Panc1 (cell line): ENCODE results near the gene ST8SIA6. TPM values are rescaled to one million over a fixed set of nuclear protein-coding genes. Genes with fewer than 3 reads are reported as not detected.

Experiments used
- ATAC-seq: fragments of 200-7000 bp; cut with Tn5 transposase; 2 replicates; pipeline ENCODE4 v1.9.1; 2020; ENCODE audit warnings: mild to moderate bottlenecking, moderate library complexity
- BruUV-seq: library from RNA; stranded (reverse); fragments of 400-500 nt; replicated peaks from 2 replicates; lab custom pipeline; 2021; lab: Mats Ljungman, UMichigan
- CTCF ChIA-PET: fragments of 300-600 bp; sonication (Branson Sonifier 250); formaldehyde crosslinking; loops from one replicate; lab custom pipeline; 2022; ENCODE audit warnings: antibody characterized with exemption; lab: Charles Lee
- POLR2A ChIA-PET: fragments of 300-600 bp; sonication (Branson Sonifier 250); formaldehyde crosslinking; loops from one replicate; lab custom pipeline; 2022; ENCODE audit warnings: antibody characterized with exemption; lab: Charles Lee
- DNase-seq: peaks from one replicate; pipeline ENCODE4 v3.0.0-alpha.2; 2010; ENCODE audit warnings: low read depth, low spot score
- H3K27ac ChIP-seq: 2 replicates; pipeline ENCODE4 v1.5.1; 2011; ENCODE audit warnings: mild to moderate bottlenecking, low read length, inconsistent platforms
- H3K27me3 ChIP-seq: fragments of 200-500 bp; sonication (Bioruptor generic); 2 replicates; pipeline ENCODE4 v1.6.0; 2014; ENCODE audit warnings: low read length, inconsistent platforms; ENCODE audit not compliant: control insufficient read depth, insufficient read depth
- H3K36me3 ChIP-seq: fragments of 200-500 bp; sonication (Bioruptor generic); 2 replicates; pipeline ENCODE4 v1.5.1; 2014; ENCODE audit warnings: inconsistent platforms, mild to moderate bottlenecking, low read length, moderate library complexity; ENCODE audit not compliant: control insufficient read depth, insufficient read depth
- H3K4me1 ChIP-seq: 2 replicates; pipeline ENCODE4 v1.5.1; 2011; ENCODE audit warnings: inconsistent platforms, mild to moderate bottlenecking, low read length, moderate library complexity; ENCODE audit not compliant: control insufficient read depth, insufficient read depth
- H3K4me3 ChIP-seq, 2 experiments: 2 replicates each; pipeline ENCODE4 v1.5.1; 2011 to 2012; ENCODE audit warnings: low read depth in 2 of 2, low read length in 2 of 2, mild to moderate bottlenecking in 2 of 2, inconsistent platforms in 1 of 2, moderate library complexity in 1 of 2
- H3K9me3 ChIP-seq: fragments of 200-500 bp; sonication (Bioruptor generic); 2 replicates; pipeline ENCODE4 v1.5.1; 2014; ENCODE audit warnings: low read depth, mild to moderate bottlenecking, inconsistent platforms, low read length, moderate library complexity; ENCODE audit not compliant: control insufficient read depth, insufficient read depth
- CTCF ChIP-seq: fragments of 450-650 bp; IDR thresholded peaks from 2 replicates; pipeline ENCODE4 v1.5.1; 2017; ENCODE audit warnings: mild to moderate bottlenecking
- POLR2AphosphoS5 ChIP-seq: IDR thresholded peaks from 2 replicates; pipeline ENCODE4 v1.6.1; 2012; ENCODE audit warnings: mild to moderate bottlenecking, low read depth, low read length, moderate library complexity
- REST ChIP-seq, 2 experiments: IDR thresholded peaks; 2 replicates each; pipeline ENCODE4 v1.6.1; 2011 to 2012; ENCODE audit warnings: low read depth in 2 of 2, control low read depth in 1 of 2, low read length in 1 of 2, mild to moderate bottlenecking in 1 of 2, moderate library complexity in 1 of 2; ENCODE audit not compliant: insufficient read depth in 1 of 2
- SIN3A ChIP-seq: IDR thresholded peaks from 2 replicates; pipeline ENCODE4 v1.6.1; 2012; ENCODE audit warnings: low read depth, mild to moderate bottlenecking, low read length, moderate library complexity, borderline replicate concordance; ENCODE audit not compliant: insufficient read depth
- TCF7L2 ChIP-seq: IDR thresholded peaks from 2 replicates; pipeline ENCODE4 v1.6.1; 2011; ENCODE audit warnings: mild to moderate bottlenecking, low read depth, low read length, inconsistent platforms
- in situ Hi-C: cut with HindIII; loops from 2 replicates; pipeline ENCODE4 v1.10.0; 2016; ENCODE audit warnings: low sequenced_read_pairs, low pct_unique_long_range_greater_than_20kb
- intact Hi-C: fragments of 100-400 bp; cut with micrococcal nuclease; formaldehyde crosslinking; loops from one replicate; pipeline ENCODE4 v1.10.0; 2022; ENCODE audit not compliant: unreplicated experiment
- total RNA-seq: library from RNA; stranded (reverse); gene quantifications from one replicate; pipeline ENCODE4 v1.2.1, GENCODE V29; 2021; ENCODE audit not compliant: unreplicated experiment

Gene ST8SIA6
- total RNA-seq, 1 experiment from 2014 or later, result 0.82 TPM

GRCh38 chr10:17380016-17380415 is 74.4 kb downstream of the ST8SIA6 start:
- H3K36me3 ChIP-seq, result no peaks in the 10 kb centered on the region
- no peaks in the 10 kb centered on the region for H3K9me3 ChIP-seq
- in situ Hi-C loops (no loop called here), intact Hi-C loops (no loop called here)
- ATAC-seq (no peak), DNase-seq (no peak)
- ChIA-PET CTCF (no interaction called here), POLR2A (no interaction called here)
- TF ChIP-seq SIN3A (no peak), CTCF (no peak), POLR2AphosphoS5 (no peak), TCF7L2 (no peak), REST (IDR thresholded peaks at IDR 0.05; ENCODE audit: insufficient read depth in 1 of 2, low read depth in 2 of 2, low read length in 1 of 2) (no peak)
- BruUV-seq, result no TSS peak
- no peak overlapping the region for H3K27ac ChIP-seq
- no peaks in the 10 kb centered on the region for H3K27me3 ChIP-seq
- H3K4me3 ChIP-seq, result no peak overlapping the region
- no peaks in the 10 kb centered on the region for H3K4me1 ChIP-seq

- Histone ChIP-seq H3K4me1 (no peaks in the 10 kb centered on the region), H3K4me3 (no peak overlapping the region), H3K27me3 (no peaks in the 10 kb centered on the region), H3K27ac (no peak overlapping the region), H3K9me3 (no peaks in the 10 kb centered on the region), H3K36me3 (no peaks in the 10 kb centered on the region)
- no TSS peak for BruUV-seq
- CTCF ChIA-PET, result no interaction called here
- ATAC-seq (no peak), DNase-seq (no peak)
- TF ChIP-seq CTCF (no peak), SIN3A (no peak), REST (IDR thresholded peaks at IDR 0.05; ENCODE audit: insufficient read depth in 1 of 2, low read depth in 2 of 2, low read length in 1 of 2) (no peak), TCF7L2 (no peak), POLR2AphosphoS5 (no peak)
- intact Hi-C loops, result no loop called here
- POLR2A ChIA-PET, result no interaction called here
- in situ Hi-C loops, result no loop called here
Observed at GRCh38 chr10:17379151-17379690, 75.2 kb downstream of the ST8SIA6 start.
